Suprapubic skin (tissue), 4 donors: ENCODE data around the gene PIWIL4. TPM values are rescaled to one million over a fixed set of nuclear protein-coding genes. Genes with fewer than 3 reads are reported as not detected.
A peak's percentile ranks its signal among the peaks of the same experiment; 100 is the strongest.

Source experiments
- DNase-seq, 2 donors: peaks; one replicate each; pipeline ENCODE4 v3.0.0-alpha.2; 2019; ENCODE audit warnings: low spot score in 2 of 2
- H3K27ac ChIP-seq: fragments of 200-600 bp; sonication (generic); one replicate; pipeline ENCODE4 v1.5.1; 2019
- H3K27me3 ChIP-seq: fragments of 200-600 bp; sonication (generic); one replicate; pipeline ENCODE4 v1.5.1; 2019
- H3K36me3 ChIP-seq: fragments of 200-600 bp; sonication (generic); one replicate; pipeline ENCODE4 v1.5.1; 2019
- H3K4me1 ChIP-seq: fragments of 200-600 bp; sonication (generic); one replicate; pipeline ENCODE4 v1.5.1; 2019
- H3K4me3 ChIP-seq: fragments of 200-600 bp; sonication (generic); one replicate; pipeline ENCODE4 v1.5.1; 2019; ENCODE audit warnings: mild to moderate bottlenecking
- H3K9me3 ChIP-seq: fragments of 200-600 bp; sonication (generic); one replicate; pipeline ENCODE4 v1.5.1; 2019
- CTCF ChIP-seq, 2 donors: fragments of 200-600 bp in 1 of 2; fragments of 450-650 bp in 1 of 2; sonication (generic) in 1 of 2; IDR thresholded peaks; one replicate each; pipeline ENCODE4 v1.5.1; 2016 to 2019; ENCODE audit warnings: antibody characterized with exemption in 2 of 2, mild to moderate bottlenecking in 1 of 2, moderate library complexity in 1 of 2
- EP300 ChIP-seq: sonication (generic); formaldehyde crosslinking; IDR thresholded peaks from one replicate; pipeline ENCODE4 v1.6.1; 2017; ENCODE audit warnings: antibody characterized with exemption
- POLR2A ChIP-seq, 2 donors: fragments of 450-650 bp; IDR thresholded peaks; one replicate each; pipeline ENCODE4 v1.6.1; 2017; ENCODE audit warnings: antibody characterized with exemption in 2 of 2, mild to moderate bottlenecking in 2 of 2, moderate library complexity in 2 of 2
- POLR2AphosphoS5 ChIP-seq, 3 donors: sonication (generic); formaldehyde crosslinking; IDR thresholded peaks; one replicate each; pipeline ENCODE4 v1.6.1; 2017; ENCODE audit warnings: antibody characterized with exemption in 3 of 3
- WGBS: methylation state at CpG from one replicate; pipeline ENCODE4 v1.1.5; 2018; 5-methylcytosine and 5-hydroxymethylcytosine counted together
- total RNA-seq, 4 donors: library from RNA; depleted of rRNA; stranded (reverse); fragments of >200 nt; gene quantifications; one replicate each; pipeline ENCODE4 v1.1.0, GENCODE V29; 2016

Gene PIWIL4
- total RNA-seq, 4 donors from 2014 or later = 0.91 to 2.5 (median 1.8) TPM

GRCh38 chr11:94543695-94544645, 23.2 kb upstream of the PIWIL4 start, which contains the start of gene FUT4:
Gene FUT4, plus strand, starts transcription at chr11:94543921. Its CDS starts 213 bp downstream, at chr11:94544134.
- H3K36me3 ChIP-seq = no peaks in the 10 kb centered on the region
- under 1% methylated on average over 27 of the region's 109 CpGs for WGBS
- H3K4me3 ChIP-seq = peak within 1 kb of the TSS; percentile 67
- no peaks in the 10 kb centered on the region for H3K9me3 ChIP-seq
- peaks cover 59% of the 10 kb centered on the region for H3K4me1 ChIP-seq
- peak within 1 kb of the TSS; percentile 98 for H3K27ac ChIP-seq
- DNase-seq = peak; percentile 88 to 93
- TF ChIP-seq CTCF (IDR thresholded peaks at IDR 0.05) = no peak
- peak in 2 of 3 donors; percentile 38 to 46 for TF ChIP-seq POLR2AphosphoS5 (IDR thresholded peaks at IDR 0.05)
- TF ChIP-seq POLR2A (IDR thresholded peaks at IDR 0.05) = peak in 1 of 2 donors; percentile 20
- no peak for TF ChIP-seq EP300
- H3K27me3 ChIP-seq = no peaks in the 10 kb centered on the region

GRCh38 chr11:94544646-94545263, 22.4 kb upstream of the PIWIL4 start:
- Histone ChIP-seq H3K4me1 (peaks cover 59% of the 10 kb centered on the region), H3K27ac (peak overlapping the region; percentile 98), H3K36me3 (no peaks in the 10 kb centered on the region), H3K27me3 (no peaks in the 10 kb centered on the region), H3K4me3 (peak overlapping the region; percentile 67), H3K9me3 (no peaks in the 10 kb centered on the region)
- 15% methylated on average over 12 of the region's 59 CpGs for WGBS
- peak; percentile 78 to 81 for DNase-seq
- TF ChIP-seq EP300 = no peak
- TF ChIP-seq POLR2AphosphoS5 (IDR thresholded peaks at IDR 0.05) = no peak
- no peak for TF ChIP-seq CTCF (IDR thresholded peaks at IDR 0.05)

- TF ChIP-seq CTCF (IDR thresholded peaks at IDR 0.05) = no peak
- TF ChIP-seq POLR2AphosphoS5 (IDR thresholded peaks at IDR 0.05) = peak in 1 of 3 donors; percentile 39
- no peaks in the 10 kb centered on the region for H3K27me3 ChIP-seq
- H3K9me3 ChIP-seq = no peaks in the 10 kb centered on the region
- H3K4me1 ChIP-seq = peaks cover 62% of the 10 kb centered on the region
- H3K36me3 ChIP-seq = no peaks in the 10 kb centered on the region
- WGBS = 31% methylated on average over 44 of the region's 54 CpGs
- H3K4me3 ChIP-seq = peak overlapping the region; percentile 67
- DNase-seq = peak; percentile 77 to 80
- H3K27ac ChIP-seq = peak overlapping the region; percentile 98
These were observed 21.7 kb upstream of the PIWIL4 start for GRCh38 chr11:94545264-94546161.

- TF ChIP-seq CTCF (IDR thresholded peaks at IDR 0.05) (no peak), EP300 (no peak), POLR2AphosphoS5 (IDR thresholded peaks at IDR 0.05) (no peak), POLR2A (IDR thresholded peaks at IDR 0.05) (no peak)
- Histone ChIP-seq H3K27ac (no peak overlapping the region), H3K4me3 (peak overlapping the region; percentile 67), H3K4me1 (peaks cover 62% of the 10 kb centered on the region), H3K27me3 (no peaks in the 10 kb centered on the region), H3K36me3 (no peaks in the 10 kb centered on the region), H3K9me3 (no peaks in the 10 kb centered on the region)
- DNase-seq = no peak
- 46% methylated on average over 2 of the region's 2 CpGs for WGBS
These were observed 21.1 kb upstream of the PIWIL4 start for GRCh38 chr11:94546162-94546470.
